HFFc6 (cell line): ENCODE results near the gene GATA5. TPM values are rescaled to one million over a fixed set of nuclear protein-coding genes. Genes with fewer than 3 reads are reported as not detected.

Experiments used
- DNase-seq: peaks from one replicate; pipeline ENCODE4 v3.0.0-alpha.2; 2018
- H3K27ac Mint-ChIP-seq: 2 replicates; pipeline ENCODE4 v1.8.0; 2020; ENCODE audit warnings: mild to moderate bottlenecking, mixed read lengths
- H3K27me3 Mint-ChIP-seq: 2 replicates; pipeline ENCODE4 v1.8.0; 2021; ENCODE audit warnings: mild to moderate bottlenecking, moderate library complexity, mixed read lengths; ENCODE audit not compliant: insufficient read depth
- H3K36me3 Mint-ChIP-seq: 2 replicates; pipeline ENCODE4 v1.8.0; 2021; ENCODE audit warnings: low read depth, mixed read lengths
- H3K4me1 Mint-ChIP-seq: 2 replicates; pipeline ENCODE4 v1.8.0; 2020; ENCODE audit warnings: low read depth, mixed read lengths
- H3K4me3 Mint-ChIP-seq: 2 replicates; pipeline ENCODE4 v1.8.0; 2020; ENCODE audit warnings: mild to moderate bottlenecking, moderate library complexity, mixed read lengths
- H3K9me3 Mint-ChIP-seq: 2 replicates; pipeline ENCODE4 v1.8.0; 2020; ENCODE audit warnings: mild to moderate bottlenecking, mixed read lengths
- CTCF ChIP-seq: fragments of 200-600 bp; sonication (generic); IDR thresholded peaks from 2 replicates; pipeline ENCODE4 v1.5.0; 2021; ENCODE audit warnings: antibody characterized with exemption, mild to moderate bottlenecking
- total RNA-seq, 6 experiments: library from RNA; stranded (reverse); fragmentation: NEBNext Ultra II Directional; extraction: Animal tissue kit (Norgen Biotek cat#: 25700); gene quantifications; 2 replicates in 1 of 6; 3 replicates in 5 of 6; pipeline ENCODE4 v1.2.3, GENCODE V29; 2021

The GATA5 gene
- total RNA-seq, 6 experiments from 2014 or later: not detected

- H3K36me3 Mint-ChIP-seq: no peaks in the 10 kb centered on the region
- H3K27me3 Mint-ChIP-seq: peaks cover 8% of the 10 kb centered on the region
- no peak for TF ChIP-seq CTCF
- no peak for DNase-seq
- peaks cover under 1% of the 10 kb centered on the region; the same call in 1 of the 2 replicates for H3K4me1 Mint-ChIP-seq
- no peaks in the 10 kb centered on the region for H3K9me3 Mint-ChIP-seq
- no peak overlapping the region for H3K4me3 Mint-ChIP-seq
- H3K27ac Mint-ChIP-seq: no peak overlapping the region
These were observed 29.7 kb upstream of the GATA5 start for GRCh38 chr20:62505337-62506045.

DNA sequence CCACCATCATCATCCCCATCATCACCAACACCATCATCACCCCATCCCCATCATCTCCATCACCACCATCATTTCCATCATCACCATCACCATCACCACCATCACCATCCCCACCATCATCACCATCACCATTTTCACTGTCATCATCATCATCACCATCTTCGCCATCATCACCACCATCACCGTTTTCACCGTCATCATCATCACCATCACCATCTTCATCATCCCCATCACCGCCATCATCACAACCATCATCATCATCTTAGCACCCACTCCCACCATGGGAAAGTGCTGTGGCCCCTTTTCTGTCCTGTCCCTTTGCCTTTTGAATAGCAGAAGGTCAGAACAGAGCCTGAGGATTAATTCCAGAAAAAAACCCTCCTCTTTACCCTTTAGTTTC is 28.5 kb upstream of the GATA5 start:
- Mint-ChIP-seq H3K27ac (no peak overlapping the region), H3K36me3 (no peaks in the 10 kb centered on the region), H3K4me3 (no peak overlapping the region), H3K9me3 (no peaks in the 10 kb centered on the region), H3K4me1 (peaks cover 4% of the 10 kb centered on the region; the same call in 1 of the 2 replicates), H3K27me3 (peaks cover 8% of the 10 kb centered on the region)
- TF ChIP-seq CTCF: no peak
- no peak for DNase-seq

DNA sequence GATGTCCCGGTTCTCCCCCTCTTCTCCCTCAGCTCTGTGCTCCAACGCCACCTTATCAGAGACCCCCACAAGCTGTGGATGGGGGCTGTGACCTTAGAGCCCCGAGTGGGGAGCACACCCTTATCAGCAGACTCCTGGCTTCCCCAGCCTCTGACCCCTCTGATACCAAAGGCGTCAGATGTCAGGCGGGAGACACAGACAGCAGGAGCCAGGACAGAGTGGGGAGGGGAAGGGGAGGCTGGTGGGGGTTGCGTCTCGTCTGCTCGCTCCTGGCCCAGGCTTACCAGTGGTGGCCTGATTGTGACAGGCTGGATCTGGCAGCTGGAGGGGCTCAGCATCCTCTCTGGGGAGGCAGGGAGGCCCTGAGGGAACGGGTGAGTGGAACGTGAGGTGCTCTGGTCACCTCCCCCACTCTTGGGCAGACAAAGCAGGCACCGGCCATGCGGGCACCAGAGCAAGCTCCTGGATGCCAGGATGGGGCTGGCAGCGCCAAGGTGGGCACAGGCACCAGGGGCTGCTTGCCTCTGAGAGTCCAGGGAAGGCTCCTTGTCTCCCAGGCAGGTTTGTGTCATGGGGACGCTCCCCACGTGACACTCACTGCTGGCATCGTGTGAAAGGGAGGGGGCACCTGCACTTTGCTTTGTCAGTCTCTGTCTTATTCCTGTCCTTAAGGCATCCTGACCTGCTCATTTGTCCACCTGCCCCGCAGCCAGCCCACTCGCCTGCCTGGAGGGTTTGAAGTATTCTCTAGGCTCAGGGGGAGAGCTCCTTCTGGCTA is 27.8 kb upstream of the GATA5 start:
- Mint-ChIP-seq H3K4me1 (peaks cover 4% of the 10 kb centered on the region; the same call in 1 of the 2 replicates), H3K9me3 (no peaks in the 10 kb centered on the region), H3K36me3 (no peaks in the 10 kb centered on the region), H3K27ac (no peak overlapping the region), H3K27me3 (peaks cover 8% of the 10 kb centered on the region), H3K4me3 (no peak overlapping the region)
- TF ChIP-seq CTCF: no peak
- no peak for DNase-seq

- peaks cover 8% of the 10 kb centered on the region for H3K27me3 Mint-ChIP-seq
- TF ChIP-seq CTCF: no peak
- H3K9me3 Mint-ChIP-seq: no peaks in the 10 kb centered on the region
- H3K4me1 Mint-ChIP-seq: peaks cover 4% of the 10 kb centered on the region; the same call in 1 of the 2 replicates
- no peak for DNase-seq
- no peaks in the 10 kb centered on the region for H3K36me3 Mint-ChIP-seq
- H3K27ac Mint-ChIP-seq: no peak overlapping the region
- H3K4me3 Mint-ChIP-seq: no peak overlapping the region
These were observed 26.8 kb upstream of the GATA5 start for GRCh38 chr20:62502496-62503095.

GRCh38 chr20:62501801-62502495 is 26.2 kb upstream of the GATA5 start:
- no peak overlapping the region for H3K27ac Mint-ChIP-seq
- H3K9me3 Mint-ChIP-seq: no peaks in the 10 kb centered on the region
- peaks cover 4% of the 10 kb centered on the region for H3K27me3 Mint-ChIP-seq
- H3K36me3 Mint-ChIP-seq: no peaks in the 10 kb centered on the region
- H3K4me1 Mint-ChIP-seq: peaks cover 4% of the 10 kb centered on the region; the same call in 1 of the 2 replicates
- peak; percentile 6 for DNase-seq
- no peak overlapping the region for H3K4me3 Mint-ChIP-seq
- no peak for TF ChIP-seq CTCF
